DMS153 treated with DMSO at 0.1 percent for 48 hours (cell line): ENCODE measurements around the gene RAB37.

Source experiments
- DNase-seq: peaks from one replicate; lab custom pipeline; 2025; ENCODE audit not compliant: unreplicated experiment; lab: John Stamatoyannopoulos, UW

RAB37 gene

DNA sequence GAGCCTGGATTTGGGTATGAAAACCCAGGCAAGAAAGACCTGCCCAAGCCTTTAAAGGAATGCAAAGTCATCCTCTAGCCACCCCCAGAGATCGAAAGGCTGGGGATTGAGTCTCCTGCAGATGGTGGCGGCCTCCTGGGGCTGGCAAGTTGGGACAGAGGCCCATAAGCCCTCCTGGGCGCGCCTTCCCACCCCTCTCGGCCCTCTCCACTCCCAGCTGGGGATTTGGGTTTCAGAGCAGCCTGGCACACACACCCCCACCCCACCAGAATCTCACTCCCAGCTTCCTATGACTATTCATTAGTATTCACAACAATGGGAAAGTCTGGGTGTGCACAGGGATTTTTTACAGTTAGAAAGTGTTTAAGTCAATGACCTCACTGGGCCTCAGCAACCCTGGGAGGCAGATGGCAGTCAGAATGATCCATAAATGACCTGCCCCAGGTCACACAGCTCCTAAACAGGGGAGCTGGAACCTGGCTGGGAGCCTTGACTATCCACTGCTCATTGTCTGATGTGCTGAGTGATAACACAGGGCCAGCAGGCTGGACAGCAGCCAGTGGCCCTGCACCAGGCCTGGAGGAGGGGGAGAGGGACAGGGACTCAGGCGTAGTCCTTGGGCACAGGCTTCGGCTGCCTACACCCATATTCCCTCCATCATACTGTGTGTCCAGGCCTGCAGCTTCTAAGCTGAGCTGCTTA, 23.5 kb downstream of the RAB37 start:
- no peak for DNase-seq

GRCh38 chr17:74761419-74761818, 24.4 kb downstream of the RAB37 start:
- DNase-seq: no peak

- no peak for DNase-seq
Measured at GRCh38 chr17:74761931-74762330, 24.9 kb downstream of the RAB37 start.

DNA sequence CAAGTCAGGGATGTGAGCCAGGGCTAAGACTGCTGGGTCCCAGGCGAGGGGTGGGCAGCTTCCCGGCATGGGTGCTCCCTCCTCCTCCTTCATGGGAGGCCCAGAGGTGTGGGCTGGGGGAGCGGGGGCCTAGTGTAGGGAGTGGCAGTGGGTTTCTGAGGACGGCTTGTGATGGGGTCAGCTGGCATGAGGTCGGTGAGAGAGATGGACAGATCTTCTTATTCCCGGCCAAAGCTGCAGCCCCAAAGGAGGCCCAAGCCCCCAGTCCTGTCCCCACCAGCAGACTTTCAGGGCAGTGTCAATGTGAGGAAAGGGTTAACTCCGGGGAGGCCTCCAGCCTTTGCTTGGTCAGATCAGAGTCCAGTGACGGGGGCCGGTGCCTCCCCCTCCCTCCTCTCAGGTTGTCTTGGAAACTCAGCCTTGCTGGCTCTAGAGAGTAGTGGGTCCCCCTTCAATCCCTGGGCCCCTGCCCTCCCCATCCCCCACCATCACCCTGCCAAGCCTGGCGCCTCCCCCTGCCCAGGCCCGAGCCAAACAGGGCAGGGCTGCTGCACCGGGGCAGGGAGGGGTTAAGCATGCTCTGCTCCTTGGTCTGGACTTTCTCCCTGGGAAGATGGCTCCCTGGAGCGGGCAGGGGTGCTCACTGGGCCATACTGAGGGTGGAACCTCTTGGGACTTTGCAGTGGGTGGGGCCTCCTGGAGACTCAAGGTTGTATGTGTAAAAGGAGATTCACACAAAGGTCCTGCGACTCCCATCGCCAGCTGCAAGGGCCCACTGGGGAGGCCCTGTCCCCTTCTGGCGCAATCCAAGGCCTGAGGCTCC, 26.7 kb downstream of the RAB37 start:
- no peak for DNase-seq

DNA sequence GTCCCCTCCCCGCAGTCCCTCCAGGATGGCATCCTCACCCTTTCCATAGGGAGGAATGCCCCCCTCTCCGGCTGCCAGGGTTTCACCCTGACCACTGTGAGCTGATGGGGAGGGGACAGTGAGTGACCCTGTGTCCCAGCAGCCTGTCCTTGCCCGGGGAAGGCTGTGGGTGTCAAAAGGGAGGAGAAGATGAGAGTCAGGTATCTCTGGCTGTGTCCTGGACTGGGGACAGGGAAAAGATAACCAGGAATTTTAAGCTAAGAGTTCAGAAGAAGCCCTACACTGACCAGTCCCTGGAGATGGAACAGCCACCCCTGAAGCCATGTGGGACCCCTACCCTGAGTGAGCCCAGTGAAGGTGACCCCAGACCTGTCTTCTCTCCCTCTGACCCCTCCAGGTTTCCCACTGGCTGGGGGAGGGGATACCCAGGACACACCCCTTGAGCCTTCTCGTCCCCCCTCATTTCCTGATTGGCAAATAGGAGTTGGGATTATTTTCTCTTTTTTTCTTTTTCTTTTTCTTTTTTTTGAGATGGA, 27.8 kb downstream of the RAB37 start:
- DNase-seq: no peak

GRCh38 chr17:74766413-74766812, 29.4 kb downstream of the RAB37 start:
- DNase-seq: no peak

GRCh38 chr17:74767111-74767516, 30.1 kb downstream of the RAB37 start:
- no peak for DNase-seq

DNA sequence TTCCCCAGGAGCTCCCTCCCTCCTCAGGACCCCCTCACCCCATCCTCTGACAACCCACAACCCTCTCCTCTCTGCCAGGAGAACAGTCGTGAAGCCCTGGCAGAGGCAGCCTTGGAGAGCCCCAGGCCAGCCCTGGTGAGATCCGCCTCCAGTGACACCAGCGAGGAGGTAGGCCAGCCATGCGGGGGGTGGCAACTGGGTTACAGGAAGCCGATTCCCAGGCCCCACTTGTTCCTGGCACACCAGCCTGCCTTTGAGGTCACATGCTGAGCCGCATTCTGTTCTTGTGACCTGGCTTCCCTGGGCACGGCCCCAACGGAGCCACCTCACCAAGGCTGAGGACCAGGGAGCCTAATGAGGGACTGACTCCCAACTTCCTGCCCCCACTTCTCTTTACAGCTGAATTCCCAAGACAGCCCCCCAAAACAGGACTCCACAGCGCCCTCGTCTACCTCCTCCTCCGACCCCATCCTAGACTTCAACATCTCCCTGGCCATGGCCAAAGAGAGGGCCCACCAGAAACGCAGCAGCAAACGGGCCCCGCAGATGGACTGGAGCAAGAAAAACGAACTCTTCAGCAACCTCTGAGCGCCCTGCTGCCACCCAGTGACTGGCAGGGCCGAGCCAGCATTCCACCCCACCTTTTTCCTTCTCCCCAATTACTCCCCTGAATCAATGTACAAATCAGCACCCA, 31.2 kb downstream of the RAB37 start:
- no peak for DNase-seq

DNA sequence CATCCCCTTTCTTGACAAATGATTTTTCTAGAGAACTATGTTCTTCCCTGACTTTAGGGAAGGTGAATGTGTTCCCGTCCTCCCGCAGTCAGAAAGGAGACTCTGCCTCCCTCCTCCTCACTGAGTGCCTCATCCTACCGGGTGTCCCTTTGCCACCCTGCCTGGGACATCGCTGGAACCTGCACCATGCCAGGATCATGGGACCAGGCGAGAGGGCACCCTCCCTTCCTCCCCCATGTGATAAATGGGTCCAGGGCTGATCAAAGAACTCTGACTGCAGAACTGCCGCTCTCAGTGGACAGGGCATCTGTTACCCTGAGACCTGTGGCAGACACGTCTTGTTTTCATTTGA, 31.7 kb downstream of the RAB37 start:
- no peak for DNase-seq

DNA sequence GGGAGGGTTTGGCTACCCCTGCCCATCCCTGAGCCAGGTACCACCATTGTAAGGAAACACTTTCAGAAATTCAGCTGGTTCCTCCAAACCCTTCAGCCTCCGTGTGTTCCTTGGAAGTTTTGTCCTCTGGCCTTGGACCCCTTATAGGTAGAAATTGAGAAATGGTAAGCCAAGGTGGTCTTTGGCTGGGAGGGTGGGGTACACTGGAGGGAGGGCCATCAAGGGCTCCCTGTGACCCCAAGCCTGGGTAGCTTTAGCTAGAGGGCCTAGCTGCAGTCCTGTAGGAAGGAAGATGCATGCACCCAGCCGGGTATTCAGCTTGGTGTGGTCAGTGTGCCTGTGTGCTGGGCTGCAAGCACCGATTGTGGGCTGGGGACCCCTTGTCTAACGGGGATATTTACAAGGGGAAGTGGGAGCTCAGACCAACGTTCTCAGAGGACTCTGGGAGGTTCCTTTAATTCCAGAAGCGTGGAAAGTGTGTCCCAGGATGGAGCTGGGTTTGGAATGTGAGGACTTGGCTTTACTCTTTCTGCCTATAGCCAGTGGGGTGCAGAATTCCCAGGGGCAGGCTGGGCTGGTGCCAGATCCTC, 32.3 kb downstream of the RAB37 start:
- no peak for DNase-seq

DNA sequence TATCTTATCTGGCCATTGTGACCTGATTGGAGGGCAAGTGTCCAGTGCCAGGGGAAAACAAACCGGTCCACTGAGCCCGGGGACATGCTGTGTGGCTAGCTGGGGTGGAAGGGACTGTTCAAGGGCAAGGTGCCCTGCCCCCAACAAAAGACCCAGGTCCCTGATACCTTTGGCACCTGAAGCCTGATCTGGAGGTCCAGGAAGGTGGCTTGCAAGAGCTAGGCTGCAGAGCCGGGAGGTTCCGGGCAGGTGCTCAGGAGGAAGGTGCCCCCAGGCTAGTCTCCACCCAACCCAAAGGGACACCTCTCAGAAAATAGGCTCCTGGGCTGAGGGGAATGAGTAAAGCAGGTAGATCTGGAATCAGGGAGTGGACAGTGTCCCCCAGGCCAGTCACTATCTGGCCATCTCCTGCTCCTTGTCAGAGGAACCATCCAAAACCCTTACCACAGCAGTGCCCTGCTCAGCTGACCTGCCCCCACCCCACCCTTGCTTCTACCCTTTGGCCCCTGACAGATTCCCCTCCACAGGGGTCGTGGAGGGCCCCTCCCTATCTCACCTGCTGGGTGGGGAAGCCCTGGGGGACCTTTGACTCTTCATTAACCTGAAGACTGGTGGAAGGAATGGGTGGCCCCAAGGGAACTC, 32.9 kb downstream of the RAB37 start:
- DNase-seq: no peak

GRCh38 chr17:74770498-74771318, 33.7 kb downstream of the RAB37 start:
- DNase-seq: no peak

DNA sequence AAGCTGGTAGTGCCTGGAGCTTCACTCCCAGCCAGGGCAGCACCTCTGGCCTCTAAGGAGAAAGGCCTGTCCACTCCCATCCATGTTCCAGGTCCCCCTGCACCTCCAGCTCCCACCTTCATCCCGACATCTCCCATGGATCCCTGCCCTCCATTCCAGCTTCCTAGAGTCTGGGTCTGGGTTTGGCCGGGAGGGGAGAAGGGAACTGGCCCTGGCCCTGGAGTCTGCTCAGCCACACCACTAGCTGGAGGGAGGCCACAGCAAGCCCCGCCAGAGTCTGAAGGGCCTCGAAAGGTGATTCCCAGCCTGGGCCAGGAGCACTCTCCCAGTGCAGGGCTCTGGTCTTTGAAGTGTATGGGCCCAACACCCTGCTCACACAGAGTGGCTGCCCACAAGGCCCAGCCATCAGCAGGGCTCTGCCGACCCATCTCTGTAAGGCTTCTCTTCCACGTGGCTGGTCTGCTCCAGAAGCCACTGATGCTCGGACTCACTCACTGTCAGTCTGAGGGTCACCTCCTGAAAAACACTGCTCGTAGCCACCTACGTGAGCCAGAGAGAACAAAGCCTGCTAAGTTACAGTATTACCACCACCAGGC, 34.4 kb downstream of the RAB37 start:
- DNase-seq: no peak

GRCh38 chr17:74772053-74772452, 35.0 kb downstream of the RAB37 start:
- DNase-seq: no peak

GRCh38 chr17:74773414-74773813, 36.4 kb downstream of the RAB37 start:
- DNase-seq: no peak

- no peak for DNase-seq
Measured at GRCh38 chr17:74773871-74774286, 36.8 kb downstream of the RAB37 start.

GRCh38 chr17:74775409-74776043, 38.5 kb downstream of the RAB37 start:
- no peak for DNase-seq

- DNase-seq: peak; percentile 92
Measured at GRCh38 chr17:74776044-74776962, 39.2 kb downstream of the RAB37 start, which contains the start of gene NAT9. NAT9 (minus strand) TSS chr17:74776345; CDS start chr17:74775698, 647 bp downstream.
